CD4-positive, alpha-beta T cell (primary cell): ENCODE measurements around the gene GPR55. TPM values are rescaled to one million over a fixed set of nuclear protein-coding genes. Genes with fewer than 3 reads are reported as not detected.

Experiments used
- ATAC-seq: fragments of 200-7000 bp; cut with Tn5 transposase; one replicate; pipeline ENCODE4 v1.10.0; 2022; ENCODE audit warnings: mild to moderate bottlenecking; ENCODE audit not compliant: poor library complexity
- CTCF ChIA-PET: fragments of 350-600 bp; sonication (Branson Sonifier 250); formaldehyde crosslinking; loops from one replicate; lab custom pipeline; 2021; ENCODE audit warnings: antibody characterized with exemption, inconsistent platforms; lab: Charles Lee
- POLR2A ChIA-PET: fragments of 350-600 bp; sonication (Branson Sonifier 250); formaldehyde crosslinking; loops from one replicate; lab custom pipeline; 2021; ENCODE audit warnings: antibody characterized with exemption, inconsistent platforms; lab: Charles Lee
- DNase-seq, 14 experiments: peaks; one replicate each; pipeline ENCODE4 v3.0.0-alpha.2; 2013 to 2020; ENCODE audit warnings: mixed read lengths in 2 of 14
- H3K27ac ChIP-seq, 2 donors: one replicate each; pipeline versions ENCODE4 v1.5.1 to v1.7.0; 2013; ENCODE audit warnings: low read length in 2 of 2, low read depth in 1 of 2, mild to moderate bottlenecking in 1 of 2
- H3K27me3 ChIP-seq, 2 experiments: 1 replicate in 1 of 2; 2 replicates in 1 of 2; pipeline versions ENCODE4 v1.6.1 to v1.7.0; 2013; ENCODE audit warnings: low read length in 2 of 2, control low read depth in 1 of 2, mild to moderate bottlenecking in 1 of 2, moderate library complexity in 1 of 2; ENCODE audit not compliant: insufficient read depth in 2 of 2, control insufficient read depth in 1 of 2
- H3K36me3 ChIP-seq: one replicate; pipeline ENCODE4 v1.6.1; 2013; ENCODE audit warnings: low read length, control low read depth; ENCODE audit not compliant: insufficient read depth
- H3K4me1 ChIP-seq: one replicate; pipeline ENCODE4 v1.6.1; 2013; ENCODE audit warnings: low read length, control low read depth; ENCODE audit not compliant: insufficient read depth
- H3K4me3 ChIP-seq: one replicate; pipeline ENCODE4 v1.5.1; 2013; ENCODE audit warnings: mild to moderate bottlenecking, low read length, moderate library complexity
- H3K9me3 ChIP-seq, 2 experiments: 1 replicate in 1 of 2; 2 replicates in 1 of 2; pipeline versions ENCODE4 v1.6.1 to v1.7.0; 2013; ENCODE audit warnings: low read length in 2 of 2, mild to moderate bottlenecking in 2 of 2, control low read depth in 1 of 2, moderate library complexity in 1 of 2; ENCODE audit not compliant: control insufficient read depth in 1 of 2, insufficient read depth in 1 of 2
- H3K27ac Mint-ChIP-seq: one replicate; pipeline ENCODE4 v1.8.0; 2020; ENCODE audit warnings: mixed read lengths
- H3K27me3 Mint-ChIP-seq: one replicate; pipeline ENCODE4 v1.8.0; 2021; ENCODE audit warnings: mixed read lengths
- H3K36me3 Mint-ChIP-seq: one replicate; pipeline ENCODE4 v1.8.0; 2021; ENCODE audit warnings: low read depth, mixed read lengths
- H3K4me1 Mint-ChIP-seq: one replicate; pipeline ENCODE4 v1.8.0; 2021; ENCODE audit warnings: low read depth, mixed read lengths
- H3K4me3 Mint-ChIP-seq: one replicate; pipeline ENCODE4 v1.8.0; 2020; ENCODE audit warnings: mild to moderate bottlenecking, mixed read lengths
- H3K9me3 Mint-ChIP-seq: one replicate; pipeline ENCODE4 v1.8.0; 2020; ENCODE audit warnings: mixed read lengths
- CTCF ChIP-seq: fragments of 200-600 bp; IDR thresholded peaks from one replicate; pipeline ENCODE4 v1.8.0; 2022; ENCODE audit warnings: antibody characterized with exemption, mild to moderate bottlenecking
- intact Hi-C, 2 experiments: fragments of 100-400 bp; cut with DNase I in 1 of 2; cut with micrococcal nuclease in 1 of 2; formaldehyde crosslinking; loops; one replicate each; pipeline versions ENCODE4 v1.15.1 to v1.9.0; 2023 to 2025; cut with DNase I, micrococcal nuclease
- total RNA-seq, 174 experiments: library from RNA in 2 of 174; stranded (reverse) in 2 of 174; gene quantifications; one replicate each; pipeline ENCODE4 v1.2.3 and lab custom pipeline; 2021 to 2026

GPR55 gene
- total RNA-seq, 2 experiments from 2014 or later, result 2.9 to 3.8 TPM

GRCh38 chr2:230903231-230904150, 21.6 kb downstream of the GPR55 start:
- Mint-ChIP-seq H3K27ac (no peak overlapping the region), H3K36me3 (no peaks in the 10 kb centered on the region), H3K4me1 (peaks cover 36% of the 10 kb centered on the region), H3K9me3 (no peaks in the 10 kb centered on the region), H3K27me3 (no peaks in the 10 kb centered on the region), H3K4me3 (no peak overlapping the region)
- no peak for TF ChIP-seq CTCF
- intact Hi-C loops, result loop anchor here in 1 of 2 experiments (2.0 to 10.0 kb wide), 2 partner anchors 39 to 151 kb away; partner anchors contain the start of genes ITM2C and PSMD1
- no peak for ATAC-seq
- POLR2A ChIA-PET, result no interaction called here
- Histone ChIP-seq H3K27ac (no peak overlapping the region), H3K4me3 (no peak overlapping the region), H3K9me3 (no peaks in the 10 kb centered on the region), H3K4me1 (peaks cover 30% of the 10 kb centered on the region), H3K36me3 (peaks cover 2% of the 10 kb centered on the region), H3K27me3 (no peaks in the 10 kb centered on the region)
- peak in 1 of 14 experiments; percentile 24 for DNase-seq
- CTCF ChIA-PET, result interaction anchor here (1.2 to 2.9 kb wide), 2 partner anchors 36 to 84 kb away, joined by 4 to 9 read pairs; no protein-coding TSS in a partner anchor

- no peak overlapping the region for H3K27ac ChIP-seq
- no peak overlapping the region for H3K4me3 Mint-ChIP-seq
- no peak overlapping the region for H3K4me3 ChIP-seq
- peak; percentile 19 for ATAC-seq
- H3K9me3 Mint-ChIP-seq, result no peaks in the 10 kb centered on the region
- ChIA-PET CTCF (interaction anchor here (0.6 to 1.8 kb wide), 4 partner anchors 10 to 85 kb away, joined by 3 to 11 read pairs (median 3); no protein-coding TSS in a partner anchor), POLR2A (interaction anchor here (0.6 to 1.9 kb wide), 2 partner anchors 85 to 550 kb away, joined by 3 to 7 read pairs; no protein-coding TSS in a partner anchor)
- no peaks in the 10 kb centered on the region for H3K27me3 Mint-ChIP-seq
- no peak overlapping the region for H3K27ac Mint-ChIP-seq
- intact Hi-C loops, result loop anchor here (1.0 to 10.0 kb wide), 2 partner anchors 85 to 152 kb away; partner anchors contain the start of gene PSMD1 (in 1 of the 2)
- H3K27me3 ChIP-seq, result no peaks in the 10 kb centered on the region
- peaks cover 27% of the 10 kb centered on the region for H3K4me1 ChIP-seq
- no peaks in the 10 kb centered on the region for H3K9me3 ChIP-seq
- H3K36me3 ChIP-seq, result no peaks in the 10 kb centered on the region
- peaks cover 33% of the 10 kb centered on the region for H3K4me1 Mint-ChIP-seq
- peak; percentile 70 for TF ChIP-seq CTCF
- peak; percentile 29 to 82 (median 42) for DNase-seq
- H3K36me3 Mint-ChIP-seq, result no peaks in the 10 kb centered on the region
Measured at GRCh38 chr2:230902180-230902899, 22.7 kb downstream of the GPR55 start.

GRCh38 chr2:230901006-230901405, 24.0 kb downstream of the GPR55 start:
- H3K9me3 Mint-ChIP-seq, result no peaks in the 10 kb centered on the region
- ATAC-seq (no peak), DNase-seq (peak in 1 of 14 experiments; percentile 7)
- H3K4me3 ChIP-seq, result no peak overlapping the region
- no peak overlapping the region for H3K27ac ChIP-seq
- CTCF ChIA-PET, result interaction anchor here (1.8 kb wide), 1 partner anchor 86 kb away, joined by 11 read pairs; no protein-coding TSS in a partner anchor
- peaks cover 29% of the 10 kb centered on the region for H3K4me1 Mint-ChIP-seq
- no peaks in the 10 kb centered on the region for H3K9me3 ChIP-seq
- H3K4me1 ChIP-seq, result peaks cover 22% of the 10 kb centered on the region
- no peak overlapping the region for H3K4me3 Mint-ChIP-seq
- peaks cover 9% of the 10 kb centered on the region for H3K27me3 Mint-ChIP-seq
- intact Hi-C loops, result loop anchor here in 1 of 2 experiments (10.0 kb wide), 1 partner anchor 154 kb away; the partner anchor contains the start of gene PSMD1
- TF ChIP-seq CTCF, result no peak
- POLR2A ChIA-PET, result interaction anchor here (1.9 kb wide), 1 partner anchor 86 kb away, joined by 7 read pairs; no protein-coding TSS in a partner anchor
- no peak overlapping the region for H3K27ac Mint-ChIP-seq
- H3K27me3 ChIP-seq, result peaks cover 0 to under 1% of the 10 kb centered on the region in 2 experiments
- no peaks in the 10 kb centered on the region for H3K36me3 ChIP-seq
- no peaks in the 10 kb centered on the region for H3K36me3 Mint-ChIP-seq
